ENCODE results near the gene CYTH1.
A peak's percentile ranks its signal among the peaks of the same experiment; 100 is the strongest.

CYTH1 gene

GRCh38 chr17:78670850-78671725, 111.0 kb downstream of the CYTH1 start:
- DNase-seq (ENCODE audit: low read depth) = no peak

GRCh38 chr17:78669975-78670518, 112.0 kb downstream of the CYTH1 start:
- DNase-seq (ENCODE audit: low read depth) = no peak

GRCh38 chr17:78669256-78669974, 112.7 kb downstream of the CYTH1 start:
- no peak for DNase-seq (ENCODE audit: low read depth)

- no peak for DNase-seq (ENCODE audit: low read depth)
Observed at GRCh38 chr17:78668847-78669246, 113.2 kb downstream of the CYTH1 start.

GRCh38 chr17:78667741-78668640, 114.1 kb downstream of the CYTH1 start:
- DNase-seq (ENCODE audit: low read depth) = no peak

GRCh38 chr17:78667091-78667490, 115.0 kb downstream of the CYTH1 start:
- DNase-seq (ENCODE audit: low read depth) = no peak

- DNase-seq (ENCODE audit: low read depth) = peak; percentile 49
Observed at GRCh38 chr17:78665952-78666920, 115.8 kb downstream of the CYTH1 start.

- no peak for DNase-seq (ENCODE audit: low read depth)
Observed at GRCh38 chr17:78665387-78665951, 116.6 kb downstream of the CYTH1 start.

- peak; percentile 40 for DNase-seq (ENCODE audit: low read depth)
Observed at GRCh38 chr17:78664476-78665386, 117.3 kb downstream of the CYTH1 start.

GRCh38 chr17:78661093-78661770, 120.8 kb downstream of the CYTH1 start:
- DNase-seq (ENCODE audit: low read depth) = peak; percentile 49

GRCh38 chr17:78659546-78659945, 122.5 kb downstream of the CYTH1 start:
- DNase-seq (ENCODE audit: low read depth) = no peak

- DNase-seq (ENCODE audit: low read depth) = no peak
Observed at GRCh38 chr17:78658281-78658785, 123.7 kb downstream of the CYTH1 start.

GRCh38 chr17:78655251-78655940, 126.7 kb downstream of the CYTH1 start:
- no peak for DNase-seq (ENCODE audit: low read depth)

GRCh38 chr17:78654325-78654724, 127.7 kb downstream of the CYTH1 start:
- no peak for DNase-seq (ENCODE audit: low read depth)

GRCh38 chr17:78653382-78653781, 128.7 kb downstream of the CYTH1 start:
- DNase-seq (ENCODE audit: low read depth) = peak; percentile 76

GRCh38 chr17:78652913-78653312, 129.2 kb downstream of the CYTH1 start:
- DNase-seq (ENCODE audit: low read depth) = no peak

- no peak for DNase-seq (ENCODE audit: low read depth)
Observed at GRCh38 chr17:78652024-78652423, 130.0 kb downstream of the CYTH1 start.

GRCh38 chr17:78651554-78651953, 130.5 kb downstream of the CYTH1 start:
- peak; percentile 71 for DNase-seq (ENCODE audit: low read depth)

All from amniotic epithelial cell (primary cell).